Activated naive CD4-positive, alpha-beta T cell treated with anti-CD3 and anti-CD28 coated beads, Interleukin-2, amount 50 U/mL, for 24 hours (primary cell): Measurements from ENCODE around the gene CYBA.

Experiments used
- H3K27ac Mint-ChIP-seq: one replicate; pipeline ENCODE4 v1.8.0; 2021; ENCODE audit warnings: mild to moderate bottlenecking, mixed read lengths
- H3K27me3 Mint-ChIP-seq: one replicate; pipeline ENCODE4 v1.8.0; 2021; ENCODE audit warnings: mixed read lengths
- H3K36me3 Mint-ChIP-seq: one replicate; pipeline ENCODE4 v1.8.0; 2021; ENCODE audit warnings: mixed read lengths
- H3K4me1 Mint-ChIP-seq: one replicate; pipeline ENCODE4 v1.8.0; 2021; ENCODE audit warnings: mixed read lengths
- H3K4me3 Mint-ChIP-seq: one replicate; pipeline ENCODE4 v1.8.0; 2021; ENCODE audit warnings: mild to moderate bottlenecking, mixed read lengths
- H3K9me3 Mint-ChIP-seq: one replicate; pipeline ENCODE4 v1.8.0; 2021; ENCODE audit warnings: mixed read lengths

CYBA gene

GRCh38 chr16:88650749-88651275, at the start of gene CYBA:
TSS of gene CYBA (minus strand) at chr16:88651053. CDS start at chr16:88651013, 40 bp downstream.
- H3K36me3 Mint-ChIP-seq = peaks cover 2% of the 10 kb centered on the region
- peaks cover 15% of the 10 kb centered on the region for H3K4me1 Mint-ChIP-seq
- peak within 1 kb of the TSS; percentile 68 for H3K27ac Mint-ChIP-seq

GRCh38 chr16:88700322-88700635, 49.4 kb upstream of the CYBA start:
- Mint-ChIP-seq H3K9me3 (no peaks in the 10 kb centered on the region), H3K4me1 (peaks cover 58% of the 10 kb centered on the region), H3K36me3 (no peaks in the 10 kb centered on the region), H3K27me3 (no peaks in the 10 kb centered on the region), H3K27ac (peak overlapping the region; percentile 95), H3K4me3 (peak overlapping the region; percentile 89)

More at GRCh38 chr16:88650749-88651275, at the start of gene CYBA:
- Mint-ChIP-seq H3K4me3 (peak within 1 kb of the TSS; percentile 88), H3K9me3 (no peaks in the 10 kb centered on the region), H3K27me3 (no peaks in the 10 kb centered on the region)

- no peaks in the 10 kb centered on the region for H3K9me3 Mint-ChIP-seq
- H3K4me3 Mint-ChIP-seq = no peak overlapping the region
- H3K4me1 Mint-ChIP-seq = peaks cover 51% of the 10 kb centered on the region
- no peaks in the 10 kb centered on the region for H3K27me3 Mint-ChIP-seq
- H3K27ac Mint-ChIP-seq = no peak overlapping the region
- no peaks in the 10 kb centered on the region for H3K36me3 Mint-ChIP-seq
These were observed 48.3 kb upstream of the CYBA start for GRCh38 chr16:88699180-88699579.

GRCh38 chr16:88698646-88699045, 47.8 kb upstream of the CYBA start:
- no peak overlapping the region for H3K4me3 Mint-ChIP-seq
- H3K27me3 Mint-ChIP-seq = no peaks in the 10 kb centered on the region
- H3K36me3 Mint-ChIP-seq = no peaks in the 10 kb centered on the region
- no peaks in the 10 kb centered on the region for H3K9me3 Mint-ChIP-seq
- H3K27ac Mint-ChIP-seq = no peak overlapping the region
- peaks cover 48% of the 10 kb centered on the region for H3K4me1 Mint-ChIP-seq

- H3K9me3 Mint-ChIP-seq = no peaks in the 10 kb centered on the region
- H3K36me3 Mint-ChIP-seq = no peaks in the 10 kb centered on the region
- no peak overlapping the region for H3K4me3 Mint-ChIP-seq
- H3K27me3 Mint-ChIP-seq = no peaks in the 10 kb centered on the region
- peak overlapping the region; percentile 77 for H3K27ac Mint-ChIP-seq
- peaks cover 45% of the 10 kb centered on the region for H3K4me1 Mint-ChIP-seq
These were observed 47.2 kb upstream of the CYBA start for GRCh38 chr16:88697831-88698615.

GRCh38 chr16:88697116-88697830, 46.4 kb upstream of the CYBA start:
- Mint-ChIP-seq H3K36me3 (no peaks in the 10 kb centered on the region), H3K27me3 (no peaks in the 10 kb centered on the region), H3K27ac (peak overlapping the region; percentile 77), H3K4me1 (peaks cover 45% of the 10 kb centered on the region), H3K9me3 (no peaks in the 10 kb centered on the region), H3K4me3 (no peak overlapping the region)

GRCh38 chr16:88696441-88696840, 45.6 kb upstream of the CYBA start:
- Mint-ChIP-seq H3K27me3 (no peaks in the 10 kb centered on the region), H3K4me3 (no peak overlapping the region), H3K27ac (no peak overlapping the region), H3K4me1 (peaks cover 44% of the 10 kb centered on the region), H3K36me3 (no peaks in the 10 kb centered on the region), H3K9me3 (no peaks in the 10 kb centered on the region)

GRCh38 chr16:88695753-88696152, 44.9 kb upstream of the CYBA start:
- Mint-ChIP-seq H3K4me3 (no peak overlapping the region), H3K27me3 (no peaks in the 10 kb centered on the region), H3K36me3 (no peaks in the 10 kb centered on the region), H3K4me1 (peaks cover 45% of the 10 kb centered on the region), H3K27ac (no peak overlapping the region), H3K9me3 (no peaks in the 10 kb centered on the region)

GRCh38 chr16:88695218-88695617, 44.4 kb upstream of the CYBA start:
- Mint-ChIP-seq H3K4me1 (peaks cover 49% of the 10 kb centered on the region), H3K9me3 (no peaks in the 10 kb centered on the region), H3K27ac (no peak overlapping the region), H3K36me3 (no peaks in the 10 kb centered on the region), H3K4me3 (no peak overlapping the region), H3K27me3 (no peaks in the 10 kb centered on the region)

- Mint-ChIP-seq H3K36me3 (no peaks in the 10 kb centered on the region), H3K27me3 (no peaks in the 10 kb centered on the region), H3K9me3 (no peaks in the 10 kb centered on the region), H3K4me3 (no peak overlapping the region), H3K4me1 (peaks cover 44% of the 10 kb centered on the region), H3K27ac (peak overlapping the region; percentile 79)
These were observed 43.6 kb upstream of the CYBA start for GRCh38 chr16:88694221-88695087.

- Mint-ChIP-seq H3K27ac (no peak overlapping the region), H3K9me3 (no peaks in the 10 kb centered on the region), H3K4me1 (peaks cover 53% of the 10 kb centered on the region), H3K4me3 (no peak overlapping the region), H3K36me3 (no peaks in the 10 kb centered on the region), H3K27me3 (no peaks in the 10 kb centered on the region)
These were observed 42.7 kb upstream of the CYBA start for GRCh38 chr16:88693420-88694177.

GRCh38 chr16:88692861-88693260, 42.0 kb upstream of the CYBA start:
- Mint-ChIP-seq H3K9me3 (no peaks in the 10 kb centered on the region), H3K4me3 (peak overlapping the region; percentile 39)

GRCh38 chr16:88691924-88692560, 41.2 kb upstream of the CYBA start:
- Mint-ChIP-seq H3K4me1 (peaks cover 48% of the 10 kb centered on the region), H3K4me3 (no peak overlapping the region), H3K27me3 (no peaks in the 10 kb centered on the region), H3K36me3 (no peaks in the 10 kb centered on the region), H3K9me3 (no peaks in the 10 kb centered on the region), H3K27ac (peak overlapping the region; percentile 59)

More at GRCh38 chr16:88692861-88693260, 42.0 kb upstream of the CYBA start:
- peak overlapping the region; percentile 55 for H3K27ac Mint-ChIP-seq
- H3K27me3 Mint-ChIP-seq = no peaks in the 10 kb centered on the region
- no peaks in the 10 kb centered on the region for H3K36me3 Mint-ChIP-seq
- H3K4me1 Mint-ChIP-seq = peaks cover 53% of the 10 kb centered on the region

GRCh38 chr16:88691129-88691813, 40.4 kb upstream of the CYBA start:
- Mint-ChIP-seq H3K9me3 (no peaks in the 10 kb centered on the region), H3K27ac (peak overlapping the region; percentile 80), H3K4me1 (peaks cover 48% of the 10 kb centered on the region), H3K4me3 (no peak overlapping the region), H3K36me3 (no peaks in the 10 kb centered on the region), H3K27me3 (no peaks in the 10 kb centered on the region)
